Endothelial cell of umbilical vein (primary cell): ENCODE measurements around the gene STIMATE. TPM values are rescaled to one million over a fixed set of nuclear protein-coding genes. Genes with fewer than 3 reads are reported as not detected.

Experiments used
- BruUV-seq: library from RNA; stranded (reverse); fragments of 400-500 nt; replicated peaks from 2 replicates; lab custom pipeline; 2021; lab: Mats Ljungman, UMichigan
- CTCF ChIA-PET: fragments of 300-600, 350-600 bp; sonication (Branson Sonifier 250); formaldehyde crosslinking; loops from one replicate; lab custom pipeline; 2021; ENCODE audit warnings: antibody characterized with exemption, inconsistent platforms; lab: Charles Lee
- POLR2A ChIA-PET: fragments of 300-600, 350-600 bp; sonication (Branson Sonifier 250); formaldehyde crosslinking; loops from one replicate; lab custom pipeline; 2021; ENCODE audit warnings: antibody characterized with exemption, inconsistent platforms; lab: Charles Lee
- DNase-seq: peaks from one replicate; pipeline ENCODE4 v3.0.0-alpha.2; 2011; ENCODE audit warnings: low read depth, low spot score
- FAIRE-seq: peaks from 2 replicates; lab custom pipeline; 2011; peaks lifted over from hg19 to GRCh38; lab: Jason Lieb, UNC
- H2AFZ ChIP-seq: 2 replicates; pipeline ENCODE4 v1.6.0; 2012; ENCODE audit warnings: low read depth, low read length, control low read depth, inconsistent platforms
- H3K27ac ChIP-seq: 2 replicates; pipeline ENCODE4 v1.5.1; 2011; ENCODE audit warnings: low read depth, mild to moderate bottlenecking, control low read depth, low read length, moderate library complexity; ENCODE audit not compliant: insufficient read depth
- H3K27me3 ChIP-seq, 2 experiments: 2 replicates each; pipeline versions ENCODE4 v1.6.0 to v1.6.1; 2011; ENCODE audit warnings: low read length in 2 of 2, mixed read lengths in 1 of 2; ENCODE audit not compliant: control insufficient read depth in 2 of 2, insufficient read depth in 2 of 2
- H3K36me3 ChIP-seq, 2 experiments: 2 replicates in 1 of 2; 3 replicates in 1 of 2; pipeline ENCODE4 v1.5.1; 2011; ENCODE audit warnings: low read length in 2 of 2, mild to moderate bottlenecking in 1 of 2, moderate library complexity in 1 of 2; ENCODE audit not compliant: control insufficient read depth in 2 of 2, insufficient read depth in 2 of 2; ENCODE audit errors: extremely low read depth in 1 of 2
- H3K4me1 ChIP-seq: 3 replicates; pipeline ENCODE4 v1.5.1; 2011; ENCODE audit warnings: mild to moderate bottlenecking, low read length; ENCODE audit not compliant: control insufficient read depth, insufficient read depth; ENCODE audit errors: extremely low read depth
- H3K4me2 ChIP-seq: 2 replicates; pipeline ENCODE4 v1.6.1; 2011; ENCODE audit warnings: low read length, control low read depth, mixed read lengths; ENCODE audit not compliant: insufficient read depth
- H3K4me3 ChIP-seq, 3 experiments: fragments of 200-600 bp in 1 of 3; sonication (generic), shearing (Covaris generic) in 1 of 3; replicated peaks in 1 of 3; 2 replicates each; pipeline ENCODE4 v1.5.1; 2011 to 2016; ENCODE audit warnings: control low read depth in 3 of 3, low read length in 3 of 3, mild to moderate bottlenecking in 2 of 3, inconsistent platforms in 1 of 3, low read depth in 1 of 3, moderate library complexity in 1 of 3; ENCODE audit not compliant: insufficient read depth in 1 of 3
- H3K79me2 ChIP-seq: 2 replicates; pipeline ENCODE4 v1.6.0; 2012; ENCODE audit warnings: low read length, inconsistent platforms; ENCODE audit not compliant: control insufficient read depth, insufficient read depth
- H3K9ac ChIP-seq: replicated peaks from 2 replicates; pipeline ENCODE3; 2011; ENCODE audit warnings: low read length, control low read depth; ENCODE audit not compliant: insufficient read depth; ENCODE audit errors: extremely low read depth
- H3K9me1 ChIP-seq: replicated peaks from 3 replicates; pipeline ENCODE4 v1.6.0; 2011; ENCODE audit warnings: mild to moderate bottlenecking, low read length; ENCODE audit not compliant: control insufficient read depth, insufficient read depth; ENCODE audit errors: extremely low read depth
- H3K9me3 ChIP-seq: replicated peaks from 2 replicates; pipeline ENCODE4 v1.5.1; 2012; ENCODE audit warnings: low read length, inconsistent platforms; ENCODE audit not compliant: control insufficient read depth, insufficient read depth
- H4K20me1 ChIP-seq: replicated peaks from 2 replicates; pipeline ENCODE3; 2011; ENCODE audit warnings: mild to moderate bottlenecking, low read length; ENCODE audit not compliant: control insufficient read depth, insufficient read depth; ENCODE audit errors: extremely low read depth
- EZH2 ChIP-seq: IDR thresholded peaks from 2 replicates; pipeline ENCODE4 v1.6.1; 2012; ENCODE audit warnings: borderline replicate concordance, low read depth, mild to moderate bottlenecking, moderate library complexity, low read length, inconsistent platforms; ENCODE audit not compliant: severe bottlenecking
- FOS ChIP-seq: IDR thresholded peaks from 2 replicates; pipeline ENCODE4 v1.6.1; 2011; ENCODE audit warnings: mild to moderate bottlenecking, low read length, moderate library complexity, borderline replicate concordance; ENCODE audit not compliant: insufficient read depth
- GATA2 ChIP-seq: IDR thresholded peaks from 2 replicates; pipeline ENCODE4 v1.7.0; 2011; ENCODE audit warnings: low read depth, mild to moderate bottlenecking, moderate library complexity, mixed read lengths, low read length; ENCODE audit not compliant: insufficient read length, insufficient read depth
- JUN ChIP-seq: IDR thresholded peaks from 2 replicates; pipeline ENCODE4 v1.6.1; 2011; ENCODE audit warnings: borderline replicate concordance, low read depth; ENCODE audit not compliant: insufficient read length, insufficient read depth
- MYC ChIP-seq: IDR thresholded peaks from one replicate; pipeline ENCODE4 v1.6.1; 2011; ENCODE audit warnings: mild to moderate bottlenecking, low read depth, low read length
- POLR2A ChIP-seq: IDR thresholded peaks from 2 replicates; pipeline ENCODE4 v1.6.1; 2012; ENCODE audit warnings: low read depth, mild to moderate bottlenecking, control low read depth, low read length
- POLR2AphosphoS5 ChIP-seq: IDR thresholded peaks from 2 replicates; pipeline ENCODE4 v1.6.1; 2012; ENCODE audit warnings: low read depth, mild to moderate bottlenecking, control low read depth, low read length, moderate library complexity; ENCODE audit not compliant: insufficient read depth
- dilution Hi-C: fragments of 300-500 bp; cut with MboI; formaldehyde crosslinking; loops from one replicate; pipeline ENCODE4 v1.15.0; 2019; ENCODE audit warnings: low sequenced_read_pairs; ENCODE audit not compliant: extremely low pct_ligation_motif_present
- intact Hi-C: fragments of 100-400 bp; cut with micrococcal nuclease; formaldehyde crosslinking; loops from one replicate; pipeline ENCODE4 v1.10.0; 2022
- polyA plus RNA-seq, 4 experiments: library from polyadenylated mRNA; depleted of rRNA in 3 of 4; stranded (reverse) in 3 of 4; unstranded in 1 of 4; fragments of >200 nt; gene quantifications; 2 replicates each; pipeline versions ENCODE4 v1.2.1 to v1.2.3, GENCODE V29; 2011 to 2012; ENCODE audit warnings: missing spikeins in 1 of 4
- total RNA-seq: library from RNA; stranded (reverse); gene quantifications from 2 replicates; pipeline ENCODE4 v1.2.3, GENCODE V29; 2021
- TF ChIP-seq, protein P1 (sequence below), 2 donors: IDR thresholded peaks; 1 replicate in 1 of 2; 2 replicates in 1 of 2; pipeline ENCODE4 v1.5.1; 2011; ENCODE audit warnings: low read length in 2 of 2, mild to moderate bottlenecking in 2 of 2, moderate library complexity in 2 of 2, control low read depth in 1 of 2, inconsistent platforms in 1 of 2, low read depth in 1 of 2; ENCODE audit not compliant: insufficient read depth in 1 of 2; ENCODE audit errors: extremely low read depth in 1 of 2
- TF ChIP-seq, protein P2 (sequence below): IDR thresholded peaks from 2 replicates; pipeline ENCODE4 v1.6.1; 2011; ENCODE audit not compliant: insufficient read depth, insufficient read length

Gene STIMATE
- total and polyA plus RNA-seq, 2 donors (not counting 3 experiments of a cell fraction or from before 2014, with no cell fraction given), result 18.2 to 24.0 TPM

GRCh38 chr3:52841211-52841980, 56.0 kb downstream of the STIMATE start:
- Histone ChIP-seq H3K36me3 (peaks cover 0 to 5% of the 10 kb centered on the region in 2 experiments), H3K79me2 (no peaks in the 10 kb centered on the region), H3K27ac (no peak overlapping the region), H3K9ac (no peak overlapping the region), H3K4me2 (no peak overlapping the region), H3K27me3 (no peaks in the 10 kb centered on the region), H3K9me3 (no peaks in the 10 kb centered on the region), H3K4me1 (no peaks in the 10 kb centered on the region), H3K9me1 (no peaks in the 10 kb centered on the region), H4K20me1 (no peaks in the 10 kb centered on the region), H2AFZ (no peak overlapping the region), H3K4me3 (no peak overlapping the region)
- POLR2A ChIA-PET, result no interaction called here
- TF ChIP-seq POLR2A (no peak), MYC (no peak)
- intact Hi-C loops, result no loop called here
- BruUV-seq, result no TSS peak
- dilution Hi-C loops, result no loop called here
- CTCF ChIA-PET, result interaction anchor here (0.6 kb wide), 1 partner anchor 93 kb away, joined by 3 read pairs; no protein-coding TSS in a partner anchor
- no peak for FAIRE-seq
- no peak for DNase-seq

DNA sequence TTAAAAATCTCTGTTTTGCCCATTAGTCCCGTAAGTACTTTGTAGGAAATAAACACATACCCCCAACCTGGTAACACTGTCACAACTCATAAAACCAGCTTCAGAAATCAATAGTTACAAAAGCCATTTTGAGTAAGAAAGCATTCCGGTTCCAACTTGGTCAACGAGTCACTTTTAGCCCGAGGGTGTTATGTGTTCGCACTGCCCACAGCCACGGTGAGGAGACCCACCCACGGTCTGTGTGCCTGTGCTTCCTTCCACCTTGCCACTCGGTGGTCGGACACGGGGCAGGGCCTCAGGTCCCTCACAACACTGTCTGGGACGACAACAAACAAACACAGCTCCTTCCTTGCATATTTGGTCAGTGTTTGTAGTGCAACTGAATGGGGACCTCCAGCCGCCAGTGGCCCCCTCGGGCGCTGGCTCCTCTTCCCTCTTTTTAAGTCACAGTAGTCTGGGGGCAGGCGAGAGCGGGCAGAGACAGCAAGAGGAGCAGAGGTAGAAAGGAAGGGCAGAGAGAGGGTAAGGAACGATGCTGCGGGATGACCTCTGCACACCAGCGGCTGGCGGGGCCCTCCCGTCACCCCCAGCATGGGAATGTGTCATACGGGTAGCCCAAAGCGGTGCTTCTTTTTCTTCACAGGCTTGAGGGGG, 57.3 kb downstream of the STIMATE start:
- no peaks in the 10 kb centered on the region for H3K4me1 ChIP-seq
- H4K20me1 ChIP-seq, result no peaks in the 10 kb centered on the region
- dilution Hi-C loops (no loop called here), intact Hi-C loops (no loop called here)
- H3K9ac ChIP-seq, result no peak overlapping the region
- FAIRE-seq, result no peak
- no peak overlapping the region for H3K4me3 ChIP-seq
- no peaks in the 10 kb centered on the region for H3K27me3 ChIP-seq
- TF ChIP-seq GATA2 (no peak), POLR2AphosphoS5 (no peak), JUN (no peak), FOS (no peak), POLR2A (no peak), EZH2 (no peak), MYC (no peak)
- TF ChIP-seq, protein P1, sequence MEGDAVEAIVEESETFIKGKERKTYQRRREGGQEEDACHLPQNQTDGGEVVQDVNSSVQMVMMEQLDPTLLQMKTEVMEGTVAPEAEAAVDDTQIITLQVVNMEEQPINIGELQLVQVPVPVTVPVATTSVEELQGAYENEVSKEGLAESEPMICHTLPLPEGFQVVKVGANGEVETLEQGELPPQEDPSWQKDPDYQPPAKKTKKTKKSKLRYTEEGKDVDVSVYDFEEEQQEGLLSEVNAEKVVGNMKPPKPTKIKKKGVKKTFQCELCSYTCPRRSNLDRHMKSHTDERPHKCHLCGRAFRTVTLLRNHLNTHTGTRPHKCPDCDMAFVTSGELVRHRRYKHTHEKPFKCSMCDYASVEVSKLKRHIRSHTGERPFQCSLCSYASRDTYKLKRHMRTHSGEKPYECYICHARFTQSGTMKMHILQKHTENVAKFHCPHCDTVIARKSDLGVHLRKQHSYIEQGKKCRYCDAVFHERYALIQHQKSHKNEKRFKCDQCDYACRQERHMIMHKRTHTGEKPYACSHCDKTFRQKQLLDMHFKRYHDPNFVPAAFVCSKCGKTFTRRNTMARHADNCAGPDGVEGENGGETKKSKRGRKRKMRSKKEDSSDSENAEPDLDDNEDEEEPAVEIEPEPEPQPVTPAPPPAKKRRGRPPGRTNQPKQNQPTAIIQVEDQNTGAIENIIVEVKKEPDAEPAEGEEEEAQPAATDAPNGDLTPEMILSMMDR (IDR thresholded peaks at IDR 0.05; ENCODE audit: extremely low read depth in 1 of 2, insufficient read depth in 1 of 2, low read depth in 1 of 2, low read length in 2 of 2), result no peak
- TF ChIP-seq, protein P2, sequence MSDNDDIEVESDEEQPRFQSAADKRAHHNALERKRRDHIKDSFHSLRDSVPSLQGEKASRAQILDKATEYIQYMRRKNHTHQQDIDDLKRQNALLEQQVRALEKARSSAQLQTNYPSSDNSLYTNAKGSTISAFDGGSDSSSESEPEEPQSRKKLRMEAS, result no peak
- H3K9me1 ChIP-seq, result no peaks in the 10 kb centered on the region
- H3K27ac ChIP-seq, result no peak overlapping the region
- POLR2A ChIA-PET, result no interaction called here
- H3K79me2 ChIP-seq, result no peaks in the 10 kb centered on the region
- H2AFZ ChIP-seq, result no peak overlapping the region
- CTCF ChIA-PET, result interaction anchor here (1.6 to 1.7 kb wide), 2 partner anchors 19 to 41 kb away, joined by 4 to 7 read pairs; no protein-coding TSS in a partner anchor
- no peaks in the 10 kb centered on the region for H3K9me3 ChIP-seq
- peaks cover 0 to 5% of the 10 kb centered on the region in 2 experiments for H3K36me3 ChIP-seq
- no peak for DNase-seq
- TSS peak; percentile 14 for BruUV-seq
- no peak overlapping the region for H3K4me2 ChIP-seq
